DMS 273 (cell line): Measurements from ENCODE around the gene SZT2.
"Not testable (repeated sequence)": the region's sequence is repeated elsewhere in the genome, so short reads cannot be mapped to it uniquely, and the experiment has no call there.

Source experiments
- DNase-seq: peaks from one replicate; lab custom pipeline; 2025; ENCODE audit not compliant: unreplicated experiment; lab: John Stamatoyannopoulos, UW

Gene SZT2

GRCh38 chr1:43386676-43387075 lies 3.0 kb upstream of the SZT2 start:
- DNase-seq = no peak

DNA sequence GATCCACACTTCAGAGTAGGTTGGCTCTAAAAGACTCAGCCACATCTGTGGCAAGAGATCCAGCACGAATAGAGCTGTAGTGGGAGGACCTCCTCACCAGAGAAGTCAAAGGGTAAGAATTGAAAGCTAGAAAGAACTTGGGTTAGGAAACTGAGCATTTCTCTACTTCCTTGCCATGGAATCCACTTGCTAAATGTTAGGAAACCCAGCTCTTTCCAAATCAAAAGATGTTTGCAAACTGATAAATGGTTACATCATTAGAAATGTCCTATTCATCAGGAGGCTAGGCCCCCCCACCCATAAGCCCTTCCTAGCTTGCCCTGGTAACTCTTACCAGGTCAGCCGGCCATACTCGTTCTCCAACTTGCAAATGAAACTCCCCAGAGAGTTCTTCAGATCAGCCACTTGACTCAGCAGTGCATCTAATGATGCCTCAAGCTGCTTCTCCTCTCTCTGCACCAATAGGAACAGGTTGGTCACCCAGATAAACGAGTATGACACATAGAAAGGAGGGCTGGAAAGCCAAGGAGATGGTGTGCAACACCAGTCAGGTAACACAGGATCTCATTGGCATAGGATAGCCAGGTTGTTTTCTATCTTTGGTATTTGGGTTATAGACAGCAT lies 1.6 kb upstream of the SZT2 start:
- no peak for DNase-seq

DNA sequence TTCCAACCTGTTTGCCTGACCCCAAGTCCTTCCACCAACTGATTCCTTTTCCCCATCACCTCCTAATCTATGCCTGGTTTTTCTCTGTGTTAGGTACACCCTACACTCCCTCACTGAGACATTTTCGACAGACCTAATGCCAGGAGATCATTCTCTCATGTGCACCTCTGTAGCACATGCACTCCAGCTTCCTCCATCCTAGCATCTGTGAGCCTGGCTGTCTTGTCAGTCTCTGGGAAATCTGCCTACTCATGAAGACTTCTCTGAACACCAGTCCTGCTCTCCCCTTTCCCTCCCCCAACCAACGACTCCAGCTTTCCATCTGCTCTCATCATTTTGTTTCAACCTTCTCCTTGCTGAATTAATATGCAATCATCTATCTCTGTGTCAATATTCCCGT lies 1.1 kb upstream of the SZT2 start:
- peak; percentile 13 for DNase-seq

GRCh38 chr1:43392702-43393101 lies 3.0 kb downstream of the SZT2 start:
- DNase-seq = no peak

- DNase-seq = no peak
These were observed 5.8 kb downstream of the SZT2 start for GRCh38 chr1:43395523-43395922.

GRCh38 chr1:43396059-43396458 lies 6.4 kb downstream of the SZT2 start:
- DNase-seq = no peak

GRCh38 chr1:43398227-43398626 lies 8.5 kb downstream of the SZT2 start:
- no peak for DNase-seq

DNA sequence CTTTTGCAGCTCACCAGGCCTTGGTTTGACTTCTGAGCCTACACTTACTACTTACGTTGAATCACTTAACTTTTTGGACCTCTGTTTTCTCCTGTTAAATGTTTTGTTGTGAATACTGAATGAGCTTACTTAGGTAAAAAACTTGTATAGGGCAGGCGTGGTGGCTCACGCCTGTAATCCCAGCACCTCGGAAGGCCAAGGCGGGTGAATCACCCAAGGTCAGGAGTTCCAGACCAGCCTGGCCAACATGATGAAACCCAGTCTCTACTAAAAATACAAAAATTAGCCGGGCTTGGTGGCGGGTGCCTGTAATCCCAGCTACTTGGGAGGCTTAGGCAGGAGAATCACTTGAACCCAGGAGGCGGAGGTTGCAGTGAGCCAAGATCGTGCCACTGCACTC lies 10.7 kb downstream of the SZT2 start:
- not testable (repeated sequence) for DNase-seq

DNA sequence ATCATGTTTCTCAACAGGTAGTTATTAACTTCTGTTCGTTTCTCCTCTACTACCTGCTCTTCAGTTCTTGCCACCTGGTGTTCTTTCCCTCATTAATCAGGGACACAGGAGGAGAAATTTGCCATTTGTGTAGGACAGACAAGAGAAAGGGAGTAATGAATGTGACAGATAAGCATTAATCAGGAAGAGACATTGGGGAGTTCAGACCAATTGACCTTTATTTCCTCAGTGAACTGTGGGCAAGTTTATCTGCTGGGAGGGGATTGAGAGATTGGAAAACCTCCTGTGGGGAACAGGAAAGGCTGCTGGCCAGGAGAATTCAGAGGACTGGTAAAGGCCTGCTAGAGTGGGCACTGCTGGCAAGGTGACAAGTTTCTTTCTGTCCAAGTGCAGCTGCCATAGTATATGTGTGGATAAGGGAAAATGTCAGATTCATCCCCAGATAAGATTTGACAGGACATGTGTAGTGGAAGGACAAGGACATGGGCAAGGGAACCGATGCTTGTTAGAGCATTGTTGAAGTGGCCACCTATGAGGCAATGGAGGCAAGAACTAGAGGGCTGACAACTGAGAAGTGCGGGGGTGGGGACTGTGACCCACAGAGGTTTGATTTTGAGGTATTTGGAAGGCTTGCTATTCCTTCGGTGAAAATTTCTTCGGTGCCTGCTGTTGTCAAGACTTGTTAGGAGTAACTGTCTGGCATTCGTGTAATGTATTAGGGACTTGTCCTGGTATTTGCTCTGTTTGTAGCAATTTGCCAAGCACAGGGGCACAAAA lies 12.6 kb downstream of the SZT2 start:
- no peak for DNase-seq

DNA sequence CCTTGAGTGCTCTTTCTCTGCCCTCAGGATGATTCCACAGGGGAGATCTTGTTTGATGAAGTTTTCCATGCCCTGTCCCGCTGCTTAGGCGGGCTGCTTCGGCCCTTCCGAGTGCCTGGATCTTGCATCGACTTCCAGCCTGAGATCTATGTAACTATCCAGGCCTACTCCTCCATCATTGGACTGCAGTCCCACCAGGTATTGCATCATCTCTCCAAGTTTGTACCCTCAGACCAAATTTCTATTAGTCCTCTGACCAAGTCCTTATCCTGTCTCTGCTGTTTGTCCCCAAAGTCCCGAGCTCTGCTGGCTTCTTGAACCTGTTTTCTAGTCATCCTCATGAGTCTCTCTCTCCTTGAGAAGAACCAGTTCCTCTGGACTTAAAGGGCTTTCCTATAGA lies 14.7 kb downstream of the SZT2 start:
- DNase-seq = no peak

GRCh38 chr1:43405219-43405875 lies 15.6 kb downstream of the SZT2 start:
- no peak for DNase-seq

DNA sequence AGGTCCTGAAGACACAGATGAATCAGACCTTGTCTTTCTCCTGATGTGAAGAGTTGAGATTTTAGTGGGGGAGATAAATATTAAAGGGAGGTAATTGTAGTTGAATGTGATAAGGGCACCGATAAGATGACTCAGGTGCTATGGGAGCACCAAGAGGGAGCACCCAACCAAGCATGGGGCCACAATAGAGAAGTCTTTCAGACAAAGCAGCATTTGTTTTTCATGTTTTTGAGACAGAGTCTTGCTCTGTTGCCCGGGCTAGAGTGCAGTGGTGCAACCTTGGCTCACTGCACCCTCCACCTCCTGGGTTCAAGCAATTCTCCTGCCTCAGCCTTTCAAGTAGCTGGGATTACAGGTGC lies 16.2 kb downstream of the SZT2 start:
- DNase-seq = no peak

DNA sequence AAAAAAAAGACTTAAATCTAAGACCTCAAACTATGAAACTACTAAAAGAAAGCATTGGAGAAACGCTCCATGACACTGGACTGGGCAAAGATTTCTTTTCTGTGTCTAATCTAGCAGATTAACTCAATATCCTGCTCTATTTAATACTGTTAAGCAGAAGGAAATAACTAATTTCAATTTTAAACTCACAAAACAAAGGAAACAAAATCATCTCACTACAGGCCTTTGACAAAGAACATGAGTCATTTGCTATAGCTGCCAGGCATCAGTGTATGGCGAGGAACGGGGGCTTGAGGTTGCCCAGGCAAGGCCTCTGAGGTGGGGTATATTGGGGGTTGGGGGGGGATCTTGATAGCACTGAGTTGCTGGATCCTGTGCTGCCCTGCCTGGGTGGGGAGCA lies 20.9 kb downstream of the SZT2 start:
- no peak for DNase-seq

DNA sequence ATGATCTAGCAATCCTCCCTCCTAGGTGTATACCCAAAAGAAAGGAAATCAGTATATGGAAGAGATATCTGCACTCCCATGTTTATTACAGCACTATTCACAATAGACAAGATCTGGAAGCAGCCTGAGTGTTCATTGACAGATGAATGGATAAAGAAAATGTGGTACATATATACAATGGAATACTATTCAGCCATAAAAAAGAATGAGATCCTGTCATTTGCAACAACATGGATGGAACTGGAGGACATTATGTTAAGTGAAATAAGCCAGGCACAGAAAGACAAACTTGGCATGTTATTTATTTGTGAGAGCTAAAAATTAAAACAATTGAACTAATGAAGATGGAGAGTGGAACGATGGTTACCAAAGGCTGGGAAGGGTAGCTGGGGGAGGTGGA lies 23.7 kb downstream of the SZT2 start:
- not testable (repeated sequence) for DNase-seq

GRCh38 chr1:43414634-43415223 lies 25.0 kb downstream of the SZT2 start:
- peak; percentile 83 for DNase-seq

GRCh38 chr1:43415901-43416300 lies 26.2 kb downstream of the SZT2 start:
- no peak for DNase-seq

DNA sequence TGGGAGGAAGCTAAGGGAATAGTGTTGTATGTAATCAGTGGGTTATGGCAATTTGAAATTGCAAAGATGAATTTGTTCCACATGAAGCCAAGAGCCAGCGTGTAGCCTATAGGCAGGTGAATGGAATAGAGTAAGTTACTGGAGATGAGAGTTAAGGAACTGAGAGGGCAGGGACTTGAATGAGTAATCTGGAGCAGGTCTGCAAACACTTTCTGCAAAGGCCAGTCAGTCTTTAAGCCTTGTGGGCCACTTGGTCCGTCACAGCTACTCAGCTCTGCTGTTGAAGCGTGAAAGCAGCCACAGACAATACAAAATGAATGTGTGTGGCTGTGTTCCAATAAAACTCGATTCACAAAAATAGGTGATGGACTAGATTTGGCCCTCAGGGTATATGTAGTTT lies 29.2 kb downstream of the SZT2 start:
- no peak for DNase-seq

- DNase-seq = no peak
These were observed 30.1 kb downstream of the SZT2 start for GRCh38 chr1:43419627-43420425.

DNA sequence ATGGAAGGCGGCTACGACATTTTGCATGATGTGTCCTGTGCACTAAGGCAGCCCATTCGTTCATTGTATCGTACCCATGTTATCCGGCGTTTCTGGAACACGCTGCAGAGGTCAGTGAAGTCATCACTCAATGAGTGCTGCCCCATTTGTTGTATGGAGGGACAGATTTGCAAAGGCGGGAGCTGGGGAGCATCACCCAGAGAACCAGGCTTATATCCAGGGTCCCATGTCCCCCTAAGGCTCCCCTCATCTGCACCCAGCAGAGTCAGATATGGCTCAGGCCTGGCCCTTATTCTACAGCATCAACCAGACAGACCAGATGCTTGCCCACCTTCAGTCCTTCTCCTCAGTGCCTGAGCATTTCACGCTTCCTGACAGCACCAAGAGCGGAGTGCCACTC lies 31.2 kb downstream of the SZT2 start:
- no peak for DNase-seq

DNA sequence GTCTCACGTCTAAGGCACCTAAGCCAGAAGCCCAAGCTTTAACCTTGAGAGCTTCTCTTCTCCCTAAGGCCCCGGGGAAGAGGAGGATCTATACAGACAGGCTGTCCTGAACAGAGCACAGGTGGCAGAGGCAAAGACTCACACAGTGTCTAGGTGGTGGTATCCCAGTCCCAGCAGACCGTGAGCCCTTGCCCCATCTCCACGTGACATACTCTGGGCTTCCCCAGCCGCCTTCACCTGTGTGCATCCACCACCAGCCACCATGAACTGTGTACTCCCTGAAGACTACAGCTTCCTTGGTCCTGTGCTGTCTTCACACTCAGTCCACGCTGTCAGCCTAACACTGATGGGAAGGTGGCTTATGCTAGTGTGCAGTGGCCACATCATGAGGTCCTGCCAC lies 31.7 kb downstream of the SZT2 start:
- no peak for DNase-seq
